ENCODE results near the gene KLF17. TPM values are rescaled to one million over a fixed set of nuclear protein-coding genes. Genes with fewer than 3 reads are reported as not detected.
"Not testable (repeated sequence)": the region's sequence is repeated elsewhere in the genome, so short reads cannot be mapped to it uniquely, and the experiment has no call there.

Gene KLF17
- total and polyA plus RNA-seq, 2 experiments from 2014 or later: not detected

GRCh38 chr1:44134071-44134920 is 15.7 kb downstream of the KLF17 start:
- Histone ChIP-seq H3K9me3 (ENCODE audit: low read depth) (no peaks in the 10 kb centered on the region), H3K27ac (no peak overlapping the region), H3K9me2 (replicated peaks; ENCODE audit: insufficient read depth) (no peaks in the 10 kb centered on the region), H4K20me1 (ENCODE audit: insufficient read depth, poor library complexity, severe bottlenecking) (no peaks in the 10 kb centered on the region), H3K4me2 (no peak overlapping the region), H3K36me3 (replicated peaks; ENCODE audit: insufficient read depth, low read depth) (no peaks in the 10 kb centered on the region), H3K27me3 (no peaks in the 10 kb centered on the region), H3K4me3 (no peak overlapping the region), H3K4me1 (ENCODE audit: insufficient read depth) (no peaks in the 10 kb centered on the region), H2AFZ (no peak overlapping the region), H3K79me2 (no peaks in the 10 kb centered on the region)
- no peak for TF ChIP-seq EZH2 (IDR thresholded peaks at IDR 0.05; ENCODE audit: borderline replicate concordance)
- no peak for TF ChIP-seq CTCF (IDR thresholded peaks at IDR 0.05; ENCODE audit: poor library complexity)
- no peak for TF ChIP-seq EZH2phosphoT487 (IDR thresholded peaks at IDR 0.05; ENCODE audit: low read depth, severe bottlenecking, unreplicated experiment)
- no peak for DNase-seq (ENCODE audit: low spot score)
- WGBS (ENCODE audit: low lambda C conversion rate, missing lambda C conversion rate): 92% methylated on average over 19 of the region's 19 CpGs

DNA sequence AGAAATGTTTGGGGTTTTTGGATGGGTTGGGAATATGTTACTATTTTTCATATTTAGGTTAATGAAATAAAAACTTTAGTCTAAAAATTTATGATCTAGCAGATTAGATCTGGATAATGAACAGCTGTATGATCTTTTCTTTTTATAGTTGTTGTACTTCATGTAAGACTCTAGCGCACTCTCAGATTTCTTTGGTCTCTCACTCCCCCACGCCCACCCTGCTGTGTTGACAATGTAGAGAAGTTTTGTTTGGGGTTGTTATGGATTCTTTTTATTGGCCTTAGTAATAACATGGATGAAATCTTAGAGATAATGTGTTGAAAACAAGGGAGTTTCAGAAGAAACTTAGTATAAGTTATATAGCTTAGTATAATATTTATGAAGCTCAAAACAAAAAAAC is 17.3 kb downstream of the KLF17 start:
- no peaks in the 10 kb centered on the region for H3K27me3 ChIP-seq
- H3K4me1 ChIP-seq (ENCODE audit: insufficient read depth): no peaks in the 10 kb centered on the region
- no peak overlapping the region for H3K4me3 ChIP-seq
- no peak for DNase-seq (ENCODE audit: low spot score)
- no peaks in the 10 kb centered on the region for H3K9me2 ChIP-seq (replicated peaks; ENCODE audit: insufficient read depth)
- TF ChIP-seq EZH2phosphoT487 (IDR thresholded peaks at IDR 0.05; ENCODE audit: low read depth, severe bottlenecking, unreplicated experiment): no peak
- TF ChIP-seq CTCF (IDR thresholded peaks at IDR 0.05; ENCODE audit: poor library complexity): no peak
- TF ChIP-seq EZH2 (IDR thresholded peaks at IDR 0.05; ENCODE audit: borderline replicate concordance): no peak
- H2AFZ ChIP-seq: no peak overlapping the region
- no peaks in the 10 kb centered on the region for H3K9me3 ChIP-seq (ENCODE audit: low read depth)
- H3K27ac ChIP-seq: no peak overlapping the region
- H3K36me3 ChIP-seq (replicated peaks; ENCODE audit: insufficient read depth, low read depth): no peaks in the 10 kb centered on the region
- no peaks in the 10 kb centered on the region for H3K79me2 ChIP-seq
- H4K20me1 ChIP-seq (ENCODE audit: insufficient read depth, poor library complexity, severe bottlenecking): no peaks in the 10 kb centered on the region
- WGBS (ENCODE audit: low lambda C conversion rate, missing lambda C conversion rate): 69% methylated on average over 2 of the region's 2 CpGs
- no peak overlapping the region for H3K4me2 ChIP-seq

DNA sequence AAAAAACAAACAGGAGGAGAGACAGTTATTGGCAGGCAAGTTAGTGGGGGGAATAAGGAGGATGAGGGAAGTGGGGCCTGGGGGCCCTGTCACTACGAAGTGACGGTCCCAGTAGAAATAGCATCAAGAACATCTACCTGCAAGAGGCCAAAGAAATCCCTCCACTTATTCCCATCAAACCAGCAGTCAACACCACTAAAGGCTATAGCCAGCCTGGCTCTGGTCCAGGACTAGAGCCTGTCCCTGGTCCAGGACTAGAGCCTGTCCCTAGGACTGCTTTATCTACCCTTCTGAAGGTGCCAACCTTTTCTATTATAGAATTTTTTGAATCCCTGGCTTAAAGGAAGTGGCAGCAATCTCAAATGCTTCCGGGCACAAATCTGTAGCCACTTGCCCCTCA is 19.6 kb downstream of the KLF17 start:
- Histone ChIP-seq H3K4me3 (no peak overlapping the region), H3K4me2 (no peak overlapping the region), H4K20me1 (ENCODE audit: insufficient read depth, poor library complexity, severe bottlenecking) (no peaks in the 10 kb centered on the region), H3K27me3 (no peaks in the 10 kb centered on the region), H3K36me3 (replicated peaks; ENCODE audit: insufficient read depth, low read depth) (no peaks in the 10 kb centered on the region), H3K9me2 (replicated peaks; ENCODE audit: insufficient read depth) (no peaks in the 10 kb centered on the region), H2AFZ (no peak overlapping the region), H3K9me3 (ENCODE audit: low read depth) (no peaks in the 10 kb centered on the region), H3K4me1 (ENCODE audit: insufficient read depth) (no peaks in the 10 kb centered on the region), H3K79me2 (no peaks in the 10 kb centered on the region), H3K27ac (no peak overlapping the region)
- no peak for DNase-seq (ENCODE audit: low spot score)
- TF ChIP-seq EZH2phosphoT487 (IDR thresholded peaks at IDR 0.05; ENCODE audit: low read depth, severe bottlenecking, unreplicated experiment): no peak
- no peak for TF ChIP-seq EZH2 (IDR thresholded peaks at IDR 0.05; ENCODE audit: borderline replicate concordance)
- no peak for TF ChIP-seq CTCF (IDR thresholded peaks at IDR 0.05; ENCODE audit: poor library complexity)
- 96% methylated on average over 3 of the region's 3 CpGs for WGBS (ENCODE audit: low lambda C conversion rate, missing lambda C conversion rate)

DNA sequence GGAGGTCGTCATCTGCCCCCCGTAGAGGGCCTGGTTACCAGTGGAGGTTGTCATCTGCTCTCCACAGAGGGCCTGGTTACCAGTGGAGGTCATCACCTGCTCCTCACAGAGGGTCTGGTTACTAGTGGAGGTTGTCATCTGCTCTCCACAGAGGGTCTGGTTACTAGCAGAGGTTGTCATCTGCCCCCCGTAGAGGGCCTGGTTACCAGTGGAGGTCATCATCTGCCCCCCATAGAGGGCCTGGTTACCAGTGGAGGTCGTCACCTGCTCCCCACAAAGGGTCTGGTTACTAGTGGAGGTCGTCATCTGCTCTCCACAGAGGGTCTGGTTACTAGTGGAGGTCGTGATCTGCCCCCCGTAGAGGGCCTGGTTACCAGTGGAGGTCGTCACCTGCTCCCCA is 20.9 kb downstream of the KLF17 start:
- H3K4me3 ChIP-seq; H3K4me2 ChIP-seq; H3K9me3 ChIP-seq (ENCODE audit: low read depth); DNase-seq (ENCODE audit: low spot score); H4K20me1 ChIP-seq (ENCODE audit: insufficient read depth, poor library complexity, severe bottlenecking); H3K36me3 ChIP-seq (replicated peaks; ENCODE audit: insufficient read depth, low read depth); H3K79me2 ChIP-seq; H3K27ac ChIP-seq; H3K4me1 ChIP-seq (ENCODE audit: insufficient read depth); H3K27me3 ChIP-seq; H2AFZ ChIP-seq; H3K9me2 ChIP-seq (replicated peaks; ENCODE audit: insufficient read depth): not testable (repeated sequence)
- 83% methylated on average over 4 of the region's 8 CpGs for WGBS (ENCODE audit: low lambda C conversion rate, missing lambda C conversion rate)

All from hepatocyte (in vitro differentiated cells).